AG04449 (cell line): Measurements from ENCODE around the gene KLC1.
"Not testable (repeated sequence)": the region's sequence is repeated elsewhere in the genome, so short reads cannot be mapped to it uniquely, and the experiment has no call there.

Experiments used
- CTCF ChIA-PET: fragments of 350-600 bp; formaldehyde crosslinking; extraction: SDS; loops from one replicate; lab custom pipeline; 2021; ENCODE audit warnings: antibody characterized with exemption; lab: Yijun Ruan, JAX
- POLR2A ChIA-PET: fragments of 400-600, 350-600 bp; formaldehyde crosslinking; extraction: SDS; loops from one replicate; lab custom pipeline; 2020; ENCODE audit warnings: antibody characterized with exemption, inconsistent platforms; lab: Yijun Ruan, JAX
- DNase-seq: peaks from one replicate; pipeline ENCODE4 v3.0.0-alpha.2; 2010; ENCODE audit warnings: low read depth, low spot score
- H3K4me3 ChIP-seq: 2 replicates; pipeline ENCODE4 v1.5.1; 2011; ENCODE audit warnings: low read depth, mild to moderate bottlenecking, control low read depth, low read length
- CTCF ChIP-seq: IDR thresholded peaks from one replicate; pipeline ENCODE4 v1.5.1; 2011; ENCODE audit warnings: mild to moderate bottlenecking, moderate library complexity, low read length, control low read depth, inconsistent platforms; ENCODE audit not compliant: insufficient read depth; ENCODE audit errors: missing control alignments

Gene KLC1

GRCh38 chr14:103651585-103651984 is 22.6 kb downstream of the KLC1 start:
- POLR2A ChIA-PET: no interaction called here
- H3K4me3 ChIP-seq: no peak overlapping the region
- DNase-seq: no peak
- CTCF ChIA-PET: interaction anchor here (1.0 kb wide), 1 partner anchor 43 kb away, joined by 3 read pairs; no protein-coding TSS in a partner anchor
- no peak for TF ChIP-seq CTCF

GRCh38 chr14:103652806-103653205 is 23.8 kb downstream of the KLC1 start:
- TF ChIP-seq CTCF: no peak
- H3K4me3 ChIP-seq: no peak overlapping the region
- ChIA-PET POLR2A (no interaction called here), CTCF (interaction anchor here (1.1 to 1.2 kb wide), 2 partner anchors 13 to 27 kb away, joined by 4 to 5 read pairs; no protein-coding TSS in a partner anchor)
- DNase-seq: no peak

DNA sequence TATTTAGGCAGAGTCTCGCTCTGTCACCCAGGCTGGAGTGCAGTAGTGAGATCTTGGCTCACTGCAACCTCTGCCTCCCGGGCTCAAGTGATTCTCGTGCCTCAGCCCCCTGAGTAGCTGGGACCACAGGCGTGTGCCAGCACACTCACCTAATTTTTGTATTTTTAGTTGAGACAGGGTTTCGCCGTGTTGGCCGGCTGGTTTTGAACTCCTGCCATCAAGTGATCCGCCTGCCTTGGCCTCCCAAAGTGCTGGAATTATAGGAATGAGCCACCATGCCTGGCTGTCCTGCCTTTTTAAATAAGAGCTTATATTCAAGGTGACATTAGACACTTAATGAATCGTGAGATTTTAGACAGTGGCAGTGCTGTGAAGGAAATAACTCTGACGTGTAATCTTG is 24.3 kb downstream of the KLC1 start:
- not testable (repeated sequence) for H3K4me3 ChIP-seq, DNase-seq
- POLR2A ChIA-PET: interaction anchor here (1.3 kb wide), 1 partner anchor 46 kb away, joined by 3 read pairs; no protein-coding TSS in a partner anchor
- CTCF ChIA-PET: interaction anchor here (1.1 to 1.2 kb wide), 2 partner anchors 14 to 27 kb away, joined by 4 to 5 read pairs; no protein-coding TSS in a partner anchor

GRCh38 chr14:103653805-103654204 is 24.8 kb downstream of the KLC1 start:
- ChIA-PET POLR2A (interaction anchor here (1.3 kb wide), 1 partner anchor 47 kb away, joined by 3 read pairs; no protein-coding TSS in a partner anchor), CTCF (interaction anchor here (1.1 to 1.2 kb wide), 2 partner anchors 14 to 26 kb away, joined by 4 to 5 read pairs; no protein-coding TSS in a partner anchor)
- no peak for TF ChIP-seq CTCF
- no peak overlapping the region for H3K4me3 ChIP-seq
- no peak for DNase-seq

- ChIA-PET CTCF (no interaction called here), POLR2A (interaction anchor here (1.3 kb wide), 1 partner anchor 47 kb away, joined by 3 read pairs; no protein-coding TSS in a partner anchor)
- no peak for DNase-seq
- TF ChIP-seq CTCF: no peak
- H3K4me3 ChIP-seq: no peak overlapping the region
These were observed 25.6 kb downstream of the KLC1 start for GRCh38 chr14:103654619-103655018.

DNA sequence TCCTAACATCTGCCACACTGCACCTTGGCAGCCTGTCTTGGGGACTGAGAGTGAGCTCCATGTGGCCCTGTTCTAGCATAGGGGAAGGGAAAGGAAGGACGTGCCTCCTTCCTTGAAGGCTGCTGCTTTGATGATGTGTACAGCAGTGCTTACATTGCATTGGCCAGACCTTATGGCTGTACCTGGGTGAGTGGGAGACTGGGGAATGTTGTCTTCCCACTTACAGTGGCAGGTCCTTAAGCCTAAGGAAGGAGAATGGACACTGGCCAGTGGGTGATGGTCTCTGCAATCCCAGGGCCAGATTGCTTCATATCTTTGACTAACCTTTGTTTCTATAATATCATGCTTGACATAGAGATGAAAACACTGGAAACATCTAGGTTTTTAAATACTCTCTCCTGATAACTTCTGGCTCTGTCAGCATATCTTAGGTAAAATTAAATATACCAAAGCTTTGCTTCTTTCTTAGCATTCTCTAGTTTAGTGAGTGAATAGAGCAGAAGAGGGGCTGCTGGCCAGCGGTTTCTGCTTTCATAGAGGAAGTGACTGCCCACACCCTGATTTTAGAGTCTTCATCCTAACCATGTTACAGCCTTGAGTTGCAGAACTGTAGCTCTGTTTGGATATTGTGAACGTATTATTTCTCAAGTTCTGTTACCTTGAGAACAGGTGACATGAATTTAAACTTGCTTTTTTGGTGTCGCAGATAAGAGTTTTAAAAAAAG is 27.2 kb downstream of the KLC1 start:
- no peak for DNase-seq
- H3K4me3 ChIP-seq: no peak overlapping the region
- no peak for TF ChIP-seq CTCF
- ChIA-PET POLR2A (no interaction called here), CTCF (interaction anchor here (1.0 kb wide), 1 partner anchor 30 kb away, joined by 3 read pairs; no protein-coding TSS in a partner anchor)
